Panc1 (cell line): ENCODE data around the gene PDE6B. TPM values are rescaled to one million over a fixed set of nuclear protein-coding genes. Genes with fewer than 3 reads are reported as not detected.
"Not testable (repeated sequence)": the region's sequence is repeated elsewhere in the genome, so short reads cannot be mapped to it uniquely, and the experiment has no call there.

Experiments used
- ATAC-seq: fragments of 200-7000 bp; cut with Tn5 transposase; 2 replicates; pipeline ENCODE4 v1.9.1; 2020; ENCODE audit warnings: mild to moderate bottlenecking, moderate library complexity
- BruUV-seq: library from RNA; stranded (reverse); fragments of 400-500 nt; replicated peaks from 2 replicates; lab custom pipeline; 2021; lab: Mats Ljungman, UMichigan
- CTCF ChIA-PET: fragments of 300-600 bp; sonication (Branson Sonifier 250); formaldehyde crosslinking; loops from one replicate; lab custom pipeline; 2022; ENCODE audit warnings: antibody characterized with exemption; lab: Charles Lee
- POLR2A ChIA-PET: fragments of 300-600 bp; sonication (Branson Sonifier 250); formaldehyde crosslinking; loops from one replicate; lab custom pipeline; 2022; ENCODE audit warnings: antibody characterized with exemption; lab: Charles Lee
- DNase-seq: peaks from one replicate; pipeline ENCODE4 v3.0.0-alpha.2; 2010; ENCODE audit warnings: low read depth, low spot score
- H3K27ac ChIP-seq: 2 replicates; pipeline ENCODE4 v1.5.1; 2011; ENCODE audit warnings: mild to moderate bottlenecking, low read length, inconsistent platforms
- H3K27me3 ChIP-seq: fragments of 200-500 bp; sonication (Bioruptor generic); 2 replicates; pipeline ENCODE4 v1.6.0; 2014; ENCODE audit warnings: low read length, inconsistent platforms; ENCODE audit not compliant: control insufficient read depth, insufficient read depth
- H3K36me3 ChIP-seq: fragments of 200-500 bp; sonication (Bioruptor generic); 2 replicates; pipeline ENCODE4 v1.5.1; 2014; ENCODE audit warnings: inconsistent platforms, mild to moderate bottlenecking, low read length, moderate library complexity; ENCODE audit not compliant: control insufficient read depth, insufficient read depth
- H3K4me1 ChIP-seq: 2 replicates; pipeline ENCODE4 v1.5.1; 2011; ENCODE audit warnings: inconsistent platforms, mild to moderate bottlenecking, low read length, moderate library complexity; ENCODE audit not compliant: control insufficient read depth, insufficient read depth
- H3K4me3 ChIP-seq, 2 experiments: 2 replicates each; pipeline ENCODE4 v1.5.1; 2011 to 2012; ENCODE audit warnings: low read depth in 2 of 2, low read length in 2 of 2, mild to moderate bottlenecking in 2 of 2, inconsistent platforms in 1 of 2, moderate library complexity in 1 of 2
- H3K9me3 ChIP-seq: fragments of 200-500 bp; sonication (Bioruptor generic); 2 replicates; pipeline ENCODE4 v1.5.1; 2014; ENCODE audit warnings: low read depth, mild to moderate bottlenecking, inconsistent platforms, low read length, moderate library complexity; ENCODE audit not compliant: control insufficient read depth, insufficient read depth
- CTCF ChIP-seq: fragments of 450-650 bp; IDR thresholded peaks from 2 replicates; pipeline ENCODE4 v1.5.1; 2017; ENCODE audit warnings: mild to moderate bottlenecking
- POLR2AphosphoS5 ChIP-seq: IDR thresholded peaks from 2 replicates; pipeline ENCODE4 v1.6.1; 2012; ENCODE audit warnings: mild to moderate bottlenecking, low read depth, low read length, moderate library complexity
- REST ChIP-seq, 2 experiments: IDR thresholded peaks; 2 replicates each; pipeline ENCODE4 v1.6.1; 2011 to 2012; ENCODE audit warnings: low read depth in 2 of 2, control low read depth in 1 of 2, low read length in 1 of 2, mild to moderate bottlenecking in 1 of 2, moderate library complexity in 1 of 2; ENCODE audit not compliant: insufficient read depth in 1 of 2
- SIN3A ChIP-seq: IDR thresholded peaks from 2 replicates; pipeline ENCODE4 v1.6.1; 2012; ENCODE audit warnings: low read depth, mild to moderate bottlenecking, low read length, moderate library complexity, borderline replicate concordance; ENCODE audit not compliant: insufficient read depth
- TCF7L2 ChIP-seq: IDR thresholded peaks from 2 replicates; pipeline ENCODE4 v1.6.1; 2011; ENCODE audit warnings: mild to moderate bottlenecking, low read depth, low read length, inconsistent platforms
- in situ Hi-C: cut with HindIII; loops from 2 replicates; pipeline ENCODE4 v1.10.0; 2016; ENCODE audit warnings: low sequenced_read_pairs, low pct_unique_long_range_greater_than_20kb
- intact Hi-C: fragments of 100-400 bp; cut with micrococcal nuclease; formaldehyde crosslinking; loops from one replicate; pipeline ENCODE4 v1.10.0; 2022; ENCODE audit not compliant: unreplicated experiment
- total RNA-seq: library from RNA; stranded (reverse); gene quantifications from one replicate; pipeline ENCODE4 v1.2.1, GENCODE V29; 2021; ENCODE audit not compliant: unreplicated experiment

Gene PDE6B
- total RNA-seq, 1 experiment from 2014 or later, result 6.5 TPM

- DNase-seq, result no peak
- Histone ChIP-seq H3K36me3 (no peaks in the 10 kb centered on the region), H3K27me3 (no peaks in the 10 kb centered on the region), H3K4me3 (no peak overlapping the region), H3K27ac (no peak overlapping the region), H3K4me1 (no peaks in the 10 kb centered on the region), H3K9me3 (no peaks in the 10 kb centered on the region)
- BruUV-seq, result no TSS peak
- ATAC-seq, result no peak
- intact Hi-C loops, result no loop called here
- TF ChIP-seq REST (IDR thresholded peaks at IDR 0.05; ENCODE audit: insufficient read depth in 1 of 2, low read depth in 2 of 2, low read length in 1 of 2) (no peak), SIN3A (no peak), TCF7L2 (no peak), POLR2AphosphoS5 (no peak), CTCF (no peak)
- CTCF ChIA-PET, result no interaction called here
- in situ Hi-C loops, result no loop called here
- POLR2A ChIA-PET, result no interaction called here
These were observed 35.0 kb upstream of the PDE6B start for GRCh38 chr4:590313-590841.

- DNase-seq, ATAC-seq, CTCF ChIA-PET, H3K9me3 ChIP-seq, H3K4me1 ChIP-seq, H3K27ac ChIP-seq, BruUV-seq, in situ Hi-C loops, H3K27me3 ChIP-seq, POLR2A ChIA-PET, H3K36me3 ChIP-seq, intact Hi-C loops, H3K4me3 ChIP-seq: not testable (repeated sequence)
These were observed 33.2 kb upstream of the PDE6B start for GRCh38 chr4:592178-592577.

- POLR2A ChIA-PET, result no interaction called here
These were observed 32.4 kb upstream of the PDE6B start for GRCh38 chr4:592825-593520.

More at GRCh38 chr4:592825-593520, 32.4 kb upstream of the PDE6B start:
- Histone ChIP-seq H3K27ac (no peak overlapping the region), H3K27me3 (no peaks in the 10 kb centered on the region), H3K36me3 (no peaks in the 10 kb centered on the region), H3K4me1 (no peaks in the 10 kb centered on the region), H3K9me3 (no peaks in the 10 kb centered on the region), H3K4me3 (no peak overlapping the region)
- no peak for DNase-seq
- intact Hi-C loops, result no loop called here
- in situ Hi-C loops, result no loop called here
- BruUV-seq, result no TSS peak
- CTCF ChIA-PET, result no interaction called here
- no peak for TF ChIP-seq POLR2AphosphoS5
- TF ChIP-seq REST (IDR thresholded peaks at IDR 0.05; ENCODE audit: insufficient read depth in 1 of 2, low read depth in 2 of 2, low read length in 1 of 2), result no peak
- TF ChIP-seq CTCF, result no peak
- TF ChIP-seq TCF7L2, result no peak
- TF ChIP-seq SIN3A, result no peak
- ATAC-seq, result no peak
